Posterior cingulate gyrus (tissue), 11 donors: ENCODE data around the gene C4BPA.

Experiments used
- DNase-seq, 10 donors: peaks; one replicate each; pipeline versions ENCODE4 v3.0.0 to v3.0.0-alpha.2; 2020 to 2021; ENCODE audit warnings: mixed read lengths in 3 of 10
- intact Hi-C: fragments of 100-400 bp; cut with DNase I; formaldehyde crosslinking; loops from one replicate; pipeline ENCODE4 v1.15.1; 2023

Gene C4BPA

DNA sequence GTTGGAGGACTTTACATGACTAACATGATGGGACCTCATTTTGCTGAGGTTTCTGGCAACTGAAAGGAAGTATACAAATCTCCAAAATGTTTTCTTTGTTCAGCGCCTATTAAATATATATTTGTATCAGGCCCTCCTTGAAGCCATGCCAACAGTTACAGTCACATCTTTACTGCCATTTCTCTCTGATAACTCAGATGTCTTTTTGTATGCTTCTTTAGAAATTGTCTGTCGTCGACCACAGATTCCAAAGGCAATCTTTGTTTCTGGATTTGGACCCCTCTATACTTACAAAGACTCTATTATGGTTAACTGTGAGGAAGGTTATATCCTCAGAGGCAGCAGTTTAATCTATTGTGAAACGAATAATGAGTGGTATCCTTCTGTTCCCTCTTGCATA, 69.4 kb downstream of the C4BPA start:
- intact Hi-C loops = no loop called here
- no peak for DNase-seq

DNA sequence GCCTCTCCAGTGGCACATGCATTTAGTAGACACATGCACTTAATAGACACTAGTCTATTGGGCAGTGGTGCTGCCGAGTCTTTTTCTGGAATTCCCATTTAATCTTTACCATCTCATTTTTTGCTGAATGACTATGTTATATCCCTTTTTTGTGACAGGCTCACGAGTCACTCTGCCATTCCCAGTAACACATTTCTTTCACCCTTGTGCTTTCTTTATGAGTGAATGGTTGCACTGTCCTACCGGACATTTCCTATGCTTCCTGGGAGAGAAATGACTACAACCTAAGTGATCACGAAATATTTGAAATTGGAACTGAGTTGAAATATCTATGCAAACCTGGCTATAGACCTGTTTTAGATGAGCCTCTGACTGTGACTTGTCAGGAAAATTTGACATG, 70.9 kb downstream of the C4BPA start:
- DNase-seq = no peak
- intact Hi-C loops = no loop called here

DNA sequence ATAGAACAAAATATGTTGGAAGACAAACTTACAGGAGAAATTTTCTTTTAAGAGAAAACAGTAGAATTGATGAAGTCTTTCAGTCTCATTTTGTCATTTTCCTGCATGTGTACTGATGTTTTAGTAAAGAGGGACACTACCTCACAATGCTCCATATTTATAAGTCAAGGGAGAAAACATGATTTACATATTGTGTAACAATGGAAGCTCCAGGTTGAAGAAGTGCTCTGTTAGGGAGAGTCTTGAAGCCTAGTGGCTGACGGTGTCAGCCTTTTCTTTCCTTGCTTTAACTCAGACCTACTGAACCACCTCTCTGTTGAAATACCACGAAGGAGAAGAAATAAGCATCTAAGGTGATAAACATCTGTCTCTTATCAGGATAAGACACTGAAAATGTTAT, 75.0 kb downstream of the C4BPA start:
- no peak for DNase-seq
- intact Hi-C loops = no loop called here

GRCh38 chr1:207181847-207182246, 77.8 kb downstream of the C4BPA start:
- DNase-seq = no peak
- intact Hi-C loops = no loop called here

GRCh38 chr1:207186503-207186902, 82.5 kb downstream of the C4BPA start:
- no peak for DNase-seq
- intact Hi-C loops = no loop called here

DNA sequence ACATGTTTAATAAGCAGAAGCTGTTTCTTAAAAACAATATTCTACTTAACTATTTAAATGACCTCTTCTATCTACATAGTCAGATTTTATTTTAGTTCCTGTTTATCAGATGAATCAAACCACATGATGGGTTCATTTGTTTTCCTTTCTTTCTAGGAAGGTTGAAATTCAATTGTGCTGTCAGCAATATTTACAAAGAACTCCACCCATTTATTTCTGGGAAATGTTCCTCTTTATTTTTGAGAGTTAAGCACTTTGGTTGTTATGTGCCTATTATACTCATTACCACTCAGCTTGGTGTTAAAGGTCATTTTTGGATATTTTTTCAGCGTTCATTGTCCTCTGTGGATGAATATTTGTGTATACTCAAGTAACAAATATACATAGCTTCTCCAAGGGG, 84.9 kb downstream of the C4BPA start:
- intact Hi-C loops = no loop called here
- no peak for DNase-seq

- intact Hi-C loops = no loop called here
- no peak for DNase-seq
Measured at GRCh38 chr1:207191061-207191460, 87.0 kb downstream of the C4BPA start.

DNA sequence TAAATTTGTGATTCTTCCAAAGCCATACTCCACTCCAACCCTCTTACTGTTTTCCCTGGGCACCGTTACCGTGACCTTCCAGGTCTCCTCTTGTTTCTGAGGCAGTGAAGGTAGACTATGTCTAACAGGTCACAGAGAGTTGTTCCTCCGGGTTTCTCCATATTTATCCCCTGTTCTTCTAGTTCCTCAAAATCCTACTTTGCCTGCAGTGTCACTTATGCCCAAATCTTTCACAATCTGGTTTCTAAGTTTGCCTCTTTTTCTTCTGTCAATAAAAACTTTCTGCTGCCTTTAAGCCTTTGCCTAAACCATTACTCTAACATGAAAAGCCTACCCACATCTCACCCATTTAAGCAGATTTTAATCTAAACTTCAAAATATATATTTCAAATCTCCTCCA, 87.7 kb downstream of the C4BPA start:
- DNase-seq = no peak
- intact Hi-C loops = no loop called here

GRCh38 chr1:207194197-207194596, 90.2 kb downstream of the C4BPA start:
- DNase-seq = no peak
- intact Hi-C loops = no loop called here
